Body of pancreas (tissue), 4 donors: Measurements from ENCODE around the gene STAC.

Experiments used
- CTCF ChIP-seq, 7 experiments: fragments of 450-650 bp in 4 of 7; fragments of 200-600 bp in 3 of 7; sonication (generic) in 3 of 7; IDR thresholded peaks; one replicate each; pipeline ENCODE4 v1.5.1; 2016 to 2019; ENCODE audit warnings: antibody characterized with exemption in 7 of 7
- POLR2A ChIP-seq, 3 donors: fragments of 450-650 bp; IDR thresholded peaks; one replicate each; pipeline ENCODE4 v1.6.1; 2016; ENCODE audit warnings: antibody characterized with exemption in 3 of 3, mild to moderate bottlenecking in 2 of 3

GRCh38 chr3:36524560-36524959 is 144.3 kb downstream of the STAC start:
- no peak for TF ChIP-seq CTCF (IDR thresholded peaks at IDR 0.05)
- no peak for TF ChIP-seq POLR2A (IDR thresholded peaks at IDR 0.05)
